ENCODE data around the gene CROCC2.

The CROCC2 gene

GRCh38 chr2:240893363-240893844, 12.7 kb upstream of the CROCC2 start:
- FAIRE-seq = no peak

GRCh38 chr2:240894006-240894405, 12.1 kb upstream of the CROCC2 start:
- no peak for FAIRE-seq

GRCh38 chr2:240894836-240895558, 11.1 kb upstream of the CROCC2 start:
- FAIRE-seq = no peak

- no peak for FAIRE-seq
Measured at GRCh38 chr2:240895656-240896388, 10.3 kb upstream of the CROCC2 start, which contains the start of gene MAB21L4. MAB21L4 (minus strand) TSS chr2:240896156; CDS start chr2:240895997, 159 bp downstream.

- no peak for FAIRE-seq
Measured at GRCh38 chr2:240896394-240896793, 9.7 kb upstream of the CROCC2 start.

GRCh38 chr2:240896871-240897692, 9.1 kb upstream of the CROCC2 start:
- no peak for FAIRE-seq

GRCh38 chr2:240898108-240898730, 7.9 kb upstream of the CROCC2 start:
- FAIRE-seq = no peak

GRCh38 chr2:240898731-240899467, 7.2 kb upstream of the CROCC2 start:
- no peak for FAIRE-seq

- no peak for FAIRE-seq
Measured at GRCh38 chr2:240899468-240899865, 6.7 kb upstream of the CROCC2 start.

GRCh38 chr2:240900141-240900860, 5.8 kb upstream of the CROCC2 start:
- FAIRE-seq = no peak

GRCh38 chr2:240901986-240902614, 4.0 kb upstream of the CROCC2 start:
- no peak for FAIRE-seq

GRCh38 chr2:240902615-240903041, 3.5 kb upstream of the CROCC2 start:
- no peak for FAIRE-seq

- FAIRE-seq = no peak
Measured at GRCh38 chr2:240903191-240904060, 2.7 kb upstream of the CROCC2 start.

- FAIRE-seq = no peak
Measured at GRCh38 chr2:240904216-240905175, 1.6 kb upstream of the CROCC2 start.

- FAIRE-seq = no peak
Measured at GRCh38 chr2:240905176-240905781, 857 bp upstream of the CROCC2 start.

GRCh38 chr2:240906911-240907590, 915 bp downstream of the CROCC2 start:
- FAIRE-seq = no peak
